Smooth muscle cell of the brain vasculature (primary cell): ENCODE results near the gene BACE2.

ENCODE experiments used
- DNase-seq: peaks from one replicate; pipeline ENCODE4 v3.0.0-alpha.2; 2012; ENCODE audit warnings: low read depth, low spot score

The BACE2 gene

DNA sequence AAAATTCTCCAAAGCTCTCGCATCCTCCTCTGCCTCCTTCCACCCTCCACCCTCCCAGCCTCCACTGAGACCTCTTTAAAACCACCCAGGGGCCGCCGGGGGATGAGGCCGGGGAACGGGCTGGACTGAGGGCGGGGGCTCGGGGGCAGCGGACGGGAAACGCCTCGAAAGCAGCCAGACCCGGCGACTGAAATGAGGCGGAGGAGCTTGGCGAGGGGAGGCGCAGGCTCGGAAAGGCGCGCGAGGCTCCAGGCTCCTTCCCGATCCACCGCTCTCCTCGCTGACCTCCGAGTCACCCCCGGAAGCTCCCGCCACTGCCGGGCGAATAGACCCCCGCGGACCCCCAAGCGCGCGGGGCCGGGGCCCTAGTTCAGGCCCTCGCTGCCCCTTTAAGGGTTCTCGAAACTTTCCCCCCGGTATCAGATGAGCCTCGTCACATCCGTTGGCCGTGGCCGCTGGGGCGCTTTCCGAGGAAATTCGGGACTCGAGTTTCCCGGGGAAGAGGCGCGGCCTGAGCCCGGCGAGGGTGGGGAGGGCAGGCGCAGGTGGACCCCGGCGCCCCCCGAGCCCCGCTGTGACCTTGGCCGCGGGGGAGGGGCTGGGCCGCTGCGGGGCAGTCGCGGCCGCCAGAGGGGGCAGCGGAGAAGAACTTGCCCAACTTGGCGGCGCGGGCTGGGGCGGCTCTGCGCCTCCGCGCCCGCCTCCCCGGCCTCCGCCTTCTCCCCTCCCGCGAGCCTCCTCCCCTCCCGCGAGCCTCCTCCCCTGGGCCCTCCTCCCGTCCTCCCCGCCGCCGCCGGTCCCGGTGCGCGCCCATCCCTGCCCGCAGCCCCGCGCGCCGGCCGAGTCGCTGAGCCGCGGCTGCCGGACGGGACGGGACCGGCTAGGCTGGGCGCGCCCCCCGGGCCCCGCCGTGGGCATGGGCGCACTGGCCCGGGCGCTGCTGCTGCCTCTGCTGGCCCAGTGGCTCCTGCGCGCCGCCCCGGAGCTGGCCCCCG lies at the start of gene BACE2:
Gene BACE2 (plus strand): TSS at position 813 of the 995 bp plus-strand sequence. CDS start 104 bp downstream, at position 917.
- peak; percentile 24 for DNase-seq

DNA sequence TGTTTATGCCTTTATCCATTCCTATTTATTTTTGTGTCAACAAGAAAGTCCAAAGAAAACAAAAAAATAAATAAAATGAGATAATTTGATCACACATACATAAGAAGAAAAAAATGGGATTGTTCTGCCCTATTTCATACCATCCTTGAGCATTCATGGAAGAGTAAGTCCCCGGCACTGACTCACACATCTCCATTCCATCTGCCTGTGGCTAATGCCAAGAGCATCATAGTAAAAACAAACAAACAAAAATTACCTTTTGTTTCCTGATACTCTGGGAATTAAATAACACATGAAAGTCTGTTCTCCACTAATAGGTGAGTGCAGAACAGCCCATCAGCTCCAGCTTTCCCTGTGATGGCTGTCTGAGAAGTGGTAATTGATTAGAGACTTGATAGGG lies 48.1 kb upstream of the BACE2 start:
- no peak for DNase-seq

DNA sequence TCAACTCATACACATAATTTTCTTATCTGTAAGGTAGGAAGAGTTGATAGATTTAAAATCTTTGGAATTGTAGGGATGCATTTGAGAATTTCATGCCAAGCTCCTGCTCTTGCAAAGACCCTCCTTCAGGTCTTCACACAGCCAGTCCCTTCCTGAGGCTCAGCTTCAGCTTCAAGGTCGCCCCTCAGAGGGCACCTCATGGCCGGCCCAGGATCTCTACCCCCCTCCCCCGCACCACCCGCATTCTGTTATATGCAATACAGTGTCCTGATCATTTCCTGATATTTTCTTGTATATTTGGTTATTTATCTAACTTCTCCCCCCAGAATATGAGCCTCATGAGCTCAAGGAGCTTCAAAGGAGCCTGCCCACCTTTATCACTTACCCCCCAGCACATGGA lies 47.0 kb upstream of the BACE2 start:
- DNase-seq, result no peak

DNA sequence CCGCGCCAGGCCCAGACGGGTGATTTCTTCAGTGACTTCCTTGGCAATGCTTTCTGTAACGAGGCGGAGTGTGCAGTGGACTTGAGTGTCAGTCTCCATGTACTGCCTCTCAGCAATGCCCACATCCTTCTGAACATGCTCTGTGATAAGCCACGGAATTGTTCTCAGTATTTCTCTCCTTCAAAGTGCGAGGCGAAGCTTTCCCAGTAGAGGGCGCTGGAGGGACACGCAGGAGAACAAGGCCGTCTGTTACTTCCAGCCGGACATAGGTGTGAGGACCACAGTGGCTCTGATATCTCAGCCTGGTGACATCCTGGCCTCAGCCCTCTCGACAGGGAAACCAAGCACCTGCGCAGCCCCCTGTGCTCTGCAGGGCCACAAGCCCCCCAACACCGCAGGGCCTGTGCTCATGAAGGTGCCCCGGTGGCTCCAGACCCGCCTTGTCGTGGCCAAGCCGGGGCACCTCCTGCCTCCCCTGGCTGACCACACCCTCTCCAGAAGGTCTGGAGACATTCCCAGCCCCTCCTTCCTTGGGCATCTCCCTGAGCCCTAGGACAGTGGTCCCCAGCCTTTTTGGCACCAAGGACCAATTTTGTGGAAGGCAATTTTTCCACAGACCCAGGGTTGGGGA lies 46.1 kb upstream of the BACE2 start:
- DNase-seq, result no peak

DNA sequence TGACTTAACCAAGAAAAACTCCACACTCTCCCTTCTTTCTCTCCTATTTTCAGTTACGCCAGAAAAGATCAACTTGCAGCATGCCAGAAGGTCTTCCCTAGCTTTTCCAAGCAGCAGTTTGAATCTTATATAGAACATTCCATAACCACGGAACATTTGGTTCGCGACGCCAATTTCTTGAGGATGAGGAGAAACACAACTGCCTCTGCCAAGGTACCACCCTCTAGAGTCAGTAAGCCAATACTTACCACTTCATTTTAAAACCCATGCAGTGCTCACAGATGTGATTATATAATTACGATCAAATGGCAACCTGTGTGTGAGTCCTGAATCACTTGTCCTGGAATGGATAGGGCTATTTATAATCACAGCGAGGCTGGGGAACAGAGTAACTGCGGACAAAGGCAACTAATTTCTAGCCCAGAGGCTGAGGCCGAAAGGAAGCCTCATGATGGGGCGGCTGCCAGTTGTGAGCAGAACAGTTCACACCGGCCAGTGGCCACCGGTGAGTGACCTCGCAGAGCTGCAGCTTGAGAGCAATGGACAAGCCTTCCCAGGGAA lies 43.2 kb upstream of the BACE2 start:
- no peak for DNase-seq

DNA sequence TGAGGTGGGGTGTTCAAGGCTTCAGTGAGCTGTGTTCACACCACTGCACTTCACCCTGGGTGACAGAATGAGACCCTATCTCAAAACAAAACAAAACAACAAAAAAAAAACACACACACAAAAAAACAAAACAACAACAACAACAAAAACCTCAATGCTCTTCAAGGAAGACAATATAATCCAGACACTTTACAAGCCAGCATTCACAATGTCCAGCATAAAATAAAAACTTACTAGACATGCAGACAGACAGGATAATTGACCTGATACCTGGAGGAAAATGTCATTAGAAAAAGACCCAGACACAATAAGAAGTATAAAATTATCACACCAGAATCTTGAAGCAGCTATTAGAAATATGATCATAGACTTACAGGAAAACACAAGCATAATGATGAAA lies 39.0 kb upstream of the BACE2 start:
- no peak for DNase-seq

DNA sequence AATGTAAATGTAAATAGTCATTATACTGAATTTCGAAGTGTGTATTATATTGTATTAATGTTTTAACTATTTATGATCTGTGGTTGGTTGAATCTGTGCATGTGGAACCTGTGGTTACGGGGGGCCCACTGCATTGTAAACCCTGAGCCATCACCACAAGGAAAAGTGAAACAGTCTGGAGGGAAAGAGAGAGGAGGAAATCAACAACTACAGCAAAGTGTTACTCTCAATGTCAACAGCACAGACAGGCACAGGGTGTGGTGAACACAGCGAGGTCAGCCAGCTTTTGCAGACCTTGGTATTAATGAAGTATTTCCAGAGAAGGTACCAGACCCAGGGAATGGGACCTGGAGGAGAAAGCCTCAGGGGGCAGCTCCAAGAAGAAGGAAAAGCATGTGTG lies 37.1 kb upstream of the BACE2 start:
- no peak for DNase-seq

DNA sequence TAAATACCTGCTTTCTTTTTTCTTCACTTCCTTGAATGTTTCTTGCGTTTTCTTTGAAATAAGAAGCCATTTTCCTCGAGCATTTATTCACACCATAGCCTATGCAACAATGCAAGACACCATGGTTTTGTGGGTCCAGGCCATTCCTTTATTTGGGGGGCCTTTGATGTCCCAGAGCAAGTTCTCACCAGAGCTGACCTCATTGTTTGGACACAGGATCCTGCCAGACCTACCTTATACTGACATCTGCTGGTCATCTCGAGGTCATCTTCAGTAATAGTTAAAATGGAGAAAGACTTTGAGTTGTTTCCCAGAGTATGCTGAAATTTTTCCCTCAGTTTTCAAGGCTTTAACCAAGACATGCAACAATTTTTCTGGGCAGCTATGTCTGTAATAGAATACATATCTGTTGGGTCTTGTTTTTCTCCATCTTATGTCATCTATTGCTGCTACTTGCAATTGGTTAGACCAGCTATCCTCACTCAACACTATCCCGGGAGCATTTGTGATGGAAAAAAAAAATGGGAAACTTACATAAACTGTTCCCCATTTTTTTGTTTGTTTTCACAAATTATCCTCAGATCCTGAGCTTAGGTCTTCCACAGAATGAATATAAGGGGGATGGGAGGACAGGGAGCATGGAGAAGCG lies 34.0 kb upstream of the BACE2 start:
- DNase-seq, result no peak

DNA sequence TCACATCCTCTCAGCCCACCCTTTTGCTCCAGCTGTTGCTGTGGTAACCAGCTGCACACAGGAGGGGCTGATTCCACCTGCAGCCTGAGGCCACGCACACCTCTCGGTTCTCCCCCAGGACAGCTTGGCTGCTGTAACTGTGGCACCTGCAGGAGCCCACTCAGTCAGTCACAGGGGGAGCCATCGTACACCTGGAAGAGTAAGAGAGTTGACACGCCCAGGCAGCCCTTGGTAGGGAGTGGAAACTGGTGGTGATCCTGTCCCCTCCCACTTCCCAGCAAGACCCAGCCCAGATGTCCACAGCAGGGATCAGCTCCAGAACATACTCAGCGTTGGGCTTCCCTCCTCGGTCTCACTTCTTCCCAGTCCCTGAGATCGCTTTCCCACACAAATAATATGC lies 32.2 kb upstream of the BACE2 start:
- DNase-seq, result no peak

DNA sequence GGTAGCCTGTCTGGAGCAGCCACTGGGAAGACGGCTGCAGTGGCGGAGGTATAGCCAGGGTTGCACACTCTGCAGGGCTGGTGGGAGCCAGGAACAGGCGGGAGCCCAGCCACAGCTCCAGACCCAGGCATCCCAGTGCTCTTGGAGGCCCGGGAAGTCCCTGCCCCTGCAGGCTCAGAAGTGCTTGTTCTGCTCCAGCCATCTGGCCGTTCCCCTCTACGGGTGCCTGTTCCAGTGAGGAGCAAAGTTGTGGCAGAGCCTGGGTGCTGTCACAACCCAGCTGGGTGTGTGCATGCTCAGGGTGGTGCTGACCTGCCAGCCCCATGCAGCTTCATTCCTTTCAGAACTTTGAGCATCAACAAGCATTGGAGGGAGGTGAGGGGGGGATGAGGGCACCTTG lies 31.7 kb upstream of the BACE2 start:
- no peak for DNase-seq

DNA sequence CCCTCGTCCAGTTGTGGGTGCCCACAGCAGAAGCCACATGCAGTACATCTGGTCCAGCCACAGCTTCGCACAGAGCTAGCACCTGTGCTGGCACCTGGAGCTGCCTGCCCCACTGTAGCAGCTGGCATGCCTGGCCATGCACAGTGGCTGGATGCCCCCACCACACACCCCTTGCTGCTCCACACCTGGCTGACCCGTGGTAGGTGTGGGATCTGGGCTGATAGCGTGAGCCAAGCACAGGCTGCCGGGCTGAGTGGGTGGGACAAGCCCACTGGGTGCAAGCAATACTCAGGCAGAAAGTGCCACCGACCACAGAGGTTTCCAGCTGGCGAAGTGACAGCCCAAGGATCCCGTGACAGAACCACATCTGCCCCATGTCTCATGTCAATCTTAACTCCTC lies 30.6 kb upstream of the BACE2 start:
- DNase-seq, result no peak

DNA sequence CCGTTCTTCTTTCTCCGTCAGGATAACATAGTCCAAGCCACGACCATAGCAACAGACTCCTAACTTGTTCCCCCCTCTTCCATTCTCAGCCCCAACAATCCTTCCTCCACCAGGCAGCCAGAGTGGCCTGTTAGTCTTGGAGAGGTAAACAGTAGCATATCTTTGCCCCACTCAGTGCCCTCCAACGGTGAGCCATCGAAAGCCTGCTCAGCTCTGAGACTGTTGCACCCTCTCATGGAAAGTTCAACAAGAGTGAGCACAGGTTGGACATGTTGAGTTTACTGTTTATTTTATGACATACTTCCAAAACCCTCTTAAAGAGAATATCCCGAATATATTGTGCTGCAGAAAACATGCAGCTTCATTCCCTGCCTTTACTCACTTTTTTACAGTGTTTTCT lies 30.1 kb upstream of the BACE2 start:
- DNase-seq, result no peak

DNA sequence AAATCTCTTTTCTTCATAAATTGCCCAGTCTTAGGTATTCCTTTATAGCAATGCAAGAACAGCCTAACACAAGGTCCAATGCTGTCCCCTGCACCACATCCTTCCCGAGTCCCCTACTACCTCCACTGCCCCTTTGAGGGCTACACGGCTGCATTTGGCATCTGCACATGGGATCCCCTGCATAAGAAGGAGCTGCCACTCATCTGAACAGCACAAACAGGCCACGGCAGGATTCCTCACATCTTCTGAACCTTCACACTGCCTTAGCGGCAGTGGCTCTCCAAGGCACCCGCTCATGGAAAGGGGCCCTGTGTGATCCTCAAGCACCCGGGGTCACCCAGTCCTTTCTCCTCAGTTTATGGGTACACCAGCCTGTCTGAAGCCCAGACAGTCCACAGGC lies 29.2 kb upstream of the BACE2 start:
- no peak for DNase-seq

DNA sequence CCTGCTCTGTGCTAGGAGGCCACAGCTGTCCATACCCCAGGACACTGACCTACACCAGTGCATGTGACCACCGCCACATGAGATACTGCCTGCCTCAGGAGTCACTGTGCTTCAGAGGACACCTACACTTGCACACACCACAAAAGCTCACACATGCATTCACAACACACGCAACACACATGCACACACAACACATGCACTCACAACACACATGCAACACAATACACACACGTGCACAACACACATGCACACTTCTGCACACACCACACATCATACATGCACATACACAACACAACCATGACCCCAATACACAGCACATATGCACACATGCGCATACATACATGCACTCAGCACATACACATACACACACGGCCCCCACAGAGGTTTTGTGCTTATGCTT lies 28.7 kb upstream of the BACE2 start:
- DNase-seq, result no peak

DNA sequence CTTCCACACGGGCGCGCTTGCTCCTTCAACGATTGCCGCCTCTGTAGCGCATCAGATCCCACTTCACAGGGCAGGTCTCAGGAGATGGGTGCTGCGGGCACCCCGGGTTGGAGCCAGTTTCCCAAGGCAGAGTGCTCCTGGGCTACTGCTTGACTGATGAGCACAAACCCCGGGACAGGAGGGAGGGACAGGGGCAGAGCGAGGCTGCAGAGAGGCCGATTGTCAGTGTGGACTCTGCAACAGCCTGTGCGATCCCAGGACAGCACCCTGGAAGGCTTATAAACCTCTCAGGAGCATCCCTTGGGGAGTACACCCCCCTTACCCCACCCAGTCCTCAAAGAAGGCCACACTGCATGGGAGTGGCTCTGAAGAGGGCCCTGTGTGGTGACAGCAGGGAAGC lies 28.0 kb upstream of the BACE2 start:
- DNase-seq, result no peak

DNA sequence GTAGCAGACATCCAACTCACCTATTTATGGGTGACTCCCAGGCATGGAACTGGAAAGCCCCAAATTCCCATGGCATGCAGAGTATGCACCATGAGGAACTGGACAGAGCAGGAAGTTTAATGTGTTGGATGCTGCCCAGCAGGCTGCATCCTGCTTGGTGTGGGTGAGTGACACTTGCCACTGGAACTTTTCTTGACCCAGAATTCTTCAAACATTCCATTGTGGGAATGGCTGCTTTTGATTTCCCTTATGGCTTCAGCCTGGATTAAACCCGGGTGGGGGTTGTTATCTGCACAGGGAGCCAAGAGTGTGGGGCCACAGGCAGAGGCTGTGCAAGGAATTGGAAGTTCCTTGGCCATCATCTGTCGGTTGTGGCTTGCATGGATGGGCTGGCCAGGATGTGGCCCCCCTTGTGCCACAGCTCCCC lies 26.9 kb upstream of the BACE2 start:
- no peak for DNase-seq

DNA sequence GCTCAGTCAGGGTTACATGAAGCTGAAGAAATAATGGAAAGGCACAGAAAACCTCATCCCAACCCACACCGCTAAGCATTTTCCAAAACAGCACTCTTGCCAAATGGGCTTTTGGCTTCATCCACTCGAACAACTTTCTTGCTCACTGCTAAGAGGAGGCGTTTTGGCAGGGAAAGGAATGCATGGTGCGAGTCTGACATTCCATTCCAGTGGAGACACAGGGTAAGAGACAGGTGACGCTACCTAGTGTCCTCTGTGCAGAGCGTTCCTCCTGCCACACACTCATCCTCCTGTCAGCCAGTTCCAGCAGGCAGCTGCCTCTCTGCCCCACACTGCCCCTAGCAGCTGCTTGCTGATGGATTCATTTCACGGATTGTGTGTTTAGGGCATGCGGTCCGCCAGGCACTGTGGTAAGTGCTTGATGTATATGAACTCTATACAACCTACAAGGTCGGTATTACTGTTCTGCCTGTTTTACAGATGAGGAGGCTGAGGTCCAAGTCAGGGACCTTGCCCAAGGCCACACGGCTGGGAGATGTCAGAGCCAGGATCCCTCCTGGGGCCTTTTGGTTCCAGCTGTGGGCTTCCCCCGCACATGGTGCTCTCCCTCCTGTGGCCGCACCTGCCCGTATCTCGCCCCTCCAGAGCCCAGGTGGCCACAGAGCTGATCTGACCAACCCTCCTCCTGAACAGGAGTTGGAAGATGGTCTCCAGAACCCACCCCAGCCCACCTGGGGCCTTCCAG lies 25.7 kb upstream of the BACE2 start:
- no peak for DNase-seq

DNA sequence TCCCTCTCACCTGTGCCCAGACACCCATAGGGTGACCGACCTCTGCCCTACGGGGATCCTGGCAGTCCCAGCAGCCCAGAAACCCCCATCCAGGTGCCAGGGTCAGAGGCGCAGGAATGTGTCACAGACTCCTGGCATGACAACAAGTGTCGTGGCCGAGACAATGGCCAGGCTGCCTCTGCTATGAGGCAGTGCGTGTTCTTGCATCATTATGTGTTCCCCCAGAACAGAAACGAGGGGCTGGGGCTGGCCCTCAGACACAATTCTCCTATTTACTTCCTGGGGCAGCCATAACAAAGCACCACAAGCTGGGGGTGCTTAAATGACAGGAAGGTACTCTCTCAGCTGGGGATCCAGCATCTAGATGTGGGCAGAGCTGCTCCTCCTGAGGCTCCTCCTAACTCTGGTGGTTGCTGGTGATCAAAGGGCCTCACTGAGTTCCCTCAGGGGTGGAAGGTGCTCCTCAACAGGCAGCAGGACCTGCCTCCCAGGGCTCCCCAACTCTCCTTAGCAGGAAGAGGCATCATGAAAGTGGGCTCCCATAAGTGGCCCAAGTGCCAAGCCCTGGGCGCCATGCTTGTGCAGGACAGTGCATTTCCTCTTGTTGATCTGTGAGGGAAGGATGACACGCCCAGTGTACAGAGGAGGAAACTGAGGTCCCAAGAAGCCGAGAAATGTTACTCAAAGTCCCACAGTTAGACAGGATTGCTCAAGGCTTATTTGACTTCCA lies 24.2 kb upstream of the BACE2 start:
- no peak for DNase-seq

DNA sequence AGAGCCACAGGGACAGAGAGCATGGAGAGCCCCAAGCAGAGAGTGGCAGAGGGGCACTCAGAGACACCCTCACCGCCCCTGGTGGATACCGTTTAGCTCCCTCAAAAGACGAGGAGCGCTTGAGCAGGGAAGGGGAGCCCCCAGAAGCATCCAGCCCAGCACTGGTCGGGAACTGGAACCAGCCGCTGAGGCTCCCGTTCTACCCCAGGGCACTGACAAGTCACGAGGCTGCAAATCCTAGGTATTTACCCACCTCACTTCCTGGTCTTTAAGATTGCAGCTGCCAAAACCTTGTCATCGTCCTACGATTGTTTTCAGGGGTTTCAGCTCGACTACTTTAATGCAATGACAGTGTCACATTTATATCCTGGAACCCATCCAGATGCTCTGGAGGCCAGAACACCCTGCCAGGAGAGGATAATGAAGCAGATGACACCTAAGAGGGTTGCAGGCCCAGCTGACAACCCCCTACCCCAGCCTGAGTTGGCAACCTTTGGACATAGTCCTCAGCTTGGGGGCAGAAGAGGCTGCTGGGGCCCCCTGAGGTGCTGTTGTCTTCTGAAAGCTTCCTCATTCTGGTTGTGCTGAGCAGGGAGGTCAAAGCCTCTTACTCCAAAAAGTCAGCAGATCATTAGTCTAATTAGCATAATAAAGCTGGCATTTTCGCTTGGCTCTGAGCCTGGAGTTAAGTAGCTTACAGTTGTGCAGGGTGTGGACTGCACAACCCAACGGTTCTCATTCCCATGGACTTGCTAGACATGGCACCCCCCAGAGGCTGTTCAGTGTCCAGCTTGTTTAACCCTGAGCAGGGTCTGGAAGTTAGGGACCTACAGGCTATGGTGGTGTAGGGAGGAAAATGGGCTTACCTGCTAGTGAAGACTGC lies 20.6 kb upstream of the BACE2 start:
- DNase-seq, result no peak

DNA sequence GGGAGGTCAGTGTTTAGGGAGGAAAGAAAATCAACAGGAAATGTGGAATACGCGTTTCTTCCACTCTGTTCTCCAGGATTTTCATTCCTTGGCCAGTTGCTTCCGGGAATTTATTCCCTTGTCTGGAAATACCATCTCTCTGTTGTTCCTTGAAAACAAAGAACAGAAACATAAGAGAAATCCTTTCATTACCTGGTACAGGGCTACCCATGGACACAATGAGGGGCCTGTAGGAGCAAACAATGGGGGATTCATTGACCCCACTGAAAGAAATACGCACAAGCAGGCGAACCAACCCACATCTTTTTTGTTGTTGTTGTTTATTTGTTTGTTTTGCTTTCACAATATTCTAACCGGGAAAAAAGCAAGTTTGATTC lies 20.0 kb upstream of the BACE2 start:
- DNase-seq, result no peak
